ENCODE results near the gene MRPS7. TPM values are rescaled to one million over a fixed set of nuclear protein-coding genes. Genes with fewer than 3 reads are reported as not detected.

MRPS7 gene
- total and polyA plus RNA-seq, 2 donors (not counting 1 experiment from before 2014, with no cell fraction given): 25.1 to 42.6 TPM

- Mint-ChIP-seq H3K4me1 (peaks cover 56% of the 10 kb centered on the region), H3K4me3 (peak overlapping the region; percentile 71), H3K27me3 (no peaks in the 10 kb centered on the region), H3K9me3 (ENCODE audit: insufficient read depth) (no peaks in the 10 kb centered on the region), H3K27ac (peak overlapping the region; percentile 91)
- H3K27ac ChIP-seq (ENCODE audit: low read length in 2 of 2): peak overlapping the region; percentile 49 to 68
- DNase-seq: peak; percentile 50
- H2AFZ ChIP-seq (ENCODE audit: insufficient read depth, low read depth, low read length, poor library complexity, severe bottlenecking): no peak overlapping the region
- H3K9ac ChIP-seq (ENCODE audit: low read length): peak overlapping the region; percentile 25
- H3K79me2 ChIP-seq (ENCODE audit: control insufficient read depth, insufficient read depth, low read length): peaks cover 73% of the 10 kb centered on the region
- H3K4me2 ChIP-seq (replicated peaks; ENCODE audit: low read depth, low read length, poor library complexity, severe bottlenecking): peak overlapping the region; percentile 49
- 17% methylated on average over 10 of the region's 11 CpGs for WGBS (ENCODE audit: insufficient coverage)
- intact Hi-C loops (cut with micrococcal nuclease): no loop called here
- peaks cover 0 to 25% of the 10 kb centered on the region in 2 experiments for H3K36me3 ChIP-seq (replicated peaks in 1 of 2; ENCODE audit: control extremely low read depth in 1 of 2, control insufficient read depth in 1 of 2, extremely low read depth in 1 of 2, insufficient read depth in 2 of 2, low read length in 1 of 2)
- H3K9me3 ChIP-seq (ENCODE audit: control extremely low read depth in 1 of 3, control insufficient read depth in 2 of 3, insufficient read depth in 1 of 3, low read length in 2 of 3): no peaks in the 10 kb centered on the region
- ChIA-PET POLR2A (interaction anchor here (0.6 to 2.9 kb wide), 4 partner anchors 11 to 48 kb away, joined by 3 to 41 read pairs (median 3); partner anchors contain the start of genes GGA3, MIF4GD and MRPS7), CTCF (interaction anchor here (0.6 to 4.3 kb wide), 12 partner anchors 10 to 303 kb away, joined by 3 to 21 read pairs (median 4); partner anchors contain the start of genes GGA3, MIF4GD and MRPS7)
- peak; percentile 82 for ATAC-seq (ENCODE audit: low read depth)
- no peaks in the 10 kb centered on the region for H3K27me3 ChIP-seq (replicated peaks in 1 of 4; ENCODE audit: control extremely low read depth in 1 of 4, control insufficient read depth in 3 of 4, insufficient read depth in 4 of 4, low read length in 3 of 4)
- H4K20me1 ChIP-seq (ENCODE audit: control insufficient read depth, insufficient read depth, low read length, poor library complexity, severe bottlenecking): peaks cover 45% of the 10 kb centered on the region
- H3K4me3 ChIP-seq (ENCODE audit: control extremely low read depth in 1 of 5, extremely low read depth in 1 of 5, insufficient read depth in 1 of 5, low read depth in 2 of 5, low read length in 4 of 5): peak overlapping the region in 1 of 5 experiments; percentile 1
- TF ChIP-seq, protein P1, sequence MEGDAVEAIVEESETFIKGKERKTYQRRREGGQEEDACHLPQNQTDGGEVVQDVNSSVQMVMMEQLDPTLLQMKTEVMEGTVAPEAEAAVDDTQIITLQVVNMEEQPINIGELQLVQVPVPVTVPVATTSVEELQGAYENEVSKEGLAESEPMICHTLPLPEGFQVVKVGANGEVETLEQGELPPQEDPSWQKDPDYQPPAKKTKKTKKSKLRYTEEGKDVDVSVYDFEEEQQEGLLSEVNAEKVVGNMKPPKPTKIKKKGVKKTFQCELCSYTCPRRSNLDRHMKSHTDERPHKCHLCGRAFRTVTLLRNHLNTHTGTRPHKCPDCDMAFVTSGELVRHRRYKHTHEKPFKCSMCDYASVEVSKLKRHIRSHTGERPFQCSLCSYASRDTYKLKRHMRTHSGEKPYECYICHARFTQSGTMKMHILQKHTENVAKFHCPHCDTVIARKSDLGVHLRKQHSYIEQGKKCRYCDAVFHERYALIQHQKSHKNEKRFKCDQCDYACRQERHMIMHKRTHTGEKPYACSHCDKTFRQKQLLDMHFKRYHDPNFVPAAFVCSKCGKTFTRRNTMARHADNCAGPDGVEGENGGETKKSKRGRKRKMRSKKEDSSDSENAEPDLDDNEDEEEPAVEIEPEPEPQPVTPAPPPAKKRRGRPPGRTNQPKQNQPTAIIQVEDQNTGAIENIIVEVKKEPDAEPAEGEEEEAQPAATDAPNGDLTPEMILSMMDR (IDR thresholded peaks at IDR 0.05): no peak
- no peak for TF ChIP-seq EZH2 (IDR thresholded peaks at IDR 0.05; ENCODE audit: borderline replicate concordance, insufficient read depth, low read depth, low read length, poor library complexity, severe bottlenecking)
- H3K4me1 ChIP-seq (ENCODE audit: control insufficient read depth in 2 of 2, insufficient read depth in 2 of 2, low read length in 2 of 2): peaks cover 32 to 50% of the 10 kb centered on the region in 2 donors
These were observed 11.6 kb upstream of the MRPS7 start for GRCh38 chr17:75250009-75250471.
